H9 (cell line): ENCODE data around the gene RNF217. TPM values are rescaled to one million over a fixed set of nuclear protein-coding genes. Genes with fewer than 3 reads are reported as not detected.

Experiments
- DNase-seq: peaks from one replicate; pipeline ENCODE4 v3.0.0-alpha.2; 2017
- H2AFZ ChIP-seq: one replicate; pipeline ENCODE4 v1.6.1; 2013; ENCODE audit warnings: mild to moderate bottlenecking, low read length, control low read depth, moderate library complexity
- H2AK5ac ChIP-seq: 2 replicates; pipeline ENCODE4 v1.6.1; 2013; ENCODE audit warnings: low read length, control low read depth, mixed read lengths; ENCODE audit not compliant: insufficient read length
- H2BK120ac ChIP-seq: one replicate; pipeline ENCODE4 v1.6.1; 2013; ENCODE audit warnings: low read depth, mild to moderate bottlenecking, low read length, control low read depth, inconsistent platforms; ENCODE audit not compliant: poor library complexity, severe bottlenecking
- H2BK12ac ChIP-seq: 2 replicates; pipeline ENCODE4 v1.6.1; 2013; ENCODE audit warnings: low read length, control low read depth, mixed read lengths, low read depth; ENCODE audit not compliant: insufficient read length
- H2BK15ac ChIP-seq: 2 replicates; pipeline ENCODE4 v1.6.1; 2013; ENCODE audit warnings: low read depth, low read length, control low read depth
- H2BK20ac ChIP-seq: one replicate; pipeline ENCODE4 v1.6.1; 2013; ENCODE audit warnings: low read depth, mild to moderate bottlenecking, low read length, control low read depth, inconsistent platforms; ENCODE audit not compliant: poor library complexity, severe bottlenecking
- H2BK5ac ChIP-seq: 2 replicates; pipeline ENCODE4 v1.6.1; 2013; ENCODE audit warnings: low read length, control low read depth, mixed read lengths; ENCODE audit not compliant: insufficient read length
- H3K14ac ChIP-seq: 2 replicates; pipeline ENCODE4 v1.6.1; 2013; ENCODE audit warnings: low read length, control low read depth; ENCODE audit not compliant: insufficient read depth
- H3K18ac ChIP-seq: 2 replicates; pipeline ENCODE4 v1.6.1; 2013; ENCODE audit warnings: low read depth, mild to moderate bottlenecking, mixed read lengths, low read length, control low read depth; ENCODE audit not compliant: insufficient read length
- H3K23ac ChIP-seq: 2 replicates; pipeline ENCODE4 v1.6.1; 2013; ENCODE audit warnings: low read length, control low read depth, mixed read lengths, low read depth; ENCODE audit not compliant: insufficient read length
- H3K23me2 ChIP-seq: 2 replicates; pipeline ENCODE4 v1.6.1; 2013; ENCODE audit warnings: low read depth, mild to moderate bottlenecking, mixed read lengths, low read length, control low read depth; ENCODE audit not compliant: insufficient read length, poor library complexity, severe bottlenecking
- H3K27ac ChIP-seq: 2 replicates; pipeline ENCODE4 v1.5.1; 2013; ENCODE audit warnings: low read length, control low read depth, mixed read lengths, low read depth; ENCODE audit not compliant: insufficient read length
- H3K27me3 ChIP-seq: 2 replicates; pipeline ENCODE4 v1.6.1; 2013; ENCODE audit warnings: low read length, control low read depth, inconsistent platforms; ENCODE audit not compliant: insufficient read depth
- H3K4ac ChIP-seq: 2 replicates; pipeline ENCODE4 v1.6.1; 2013; ENCODE audit warnings: low read depth, mild to moderate bottlenecking, control low read depth, inconsistent platforms, low read length, moderate library complexity
- H3K4me1 ChIP-seq: 2 replicates; pipeline ENCODE4 v1.6.1; 2013; ENCODE audit warnings: low read length, control low read depth, inconsistent platforms; ENCODE audit not compliant: insufficient read depth
- H3K4me2 ChIP-seq: 2 replicates; pipeline ENCODE4 v1.6.1; 2013; ENCODE audit warnings: low read length, control low read depth, mixed read lengths; ENCODE audit not compliant: insufficient read length, insufficient read depth
- H3K56ac ChIP-seq: 2 replicates; pipeline ENCODE4 v1.6.1; 2013; ENCODE audit warnings: low read depth, mild to moderate bottlenecking, mixed read lengths, low read length, control low read depth; ENCODE audit not compliant: insufficient read length
- H3K79me1 ChIP-seq: 2 replicates; pipeline ENCODE4 v1.6.1; 2013; ENCODE audit warnings: low read depth, mild to moderate bottlenecking, moderate library complexity, low read length, control low read depth, inconsistent platforms; ENCODE audit not compliant: insufficient read depth, poor library complexity, severe bottlenecking
- H3K79me2 ChIP-seq: 2 replicates; pipeline ENCODE4 v1.6.1; 2013; ENCODE audit warnings: low read length, control low read depth, inconsistent platforms; ENCODE audit not compliant: insufficient read depth
- H3K9ac ChIP-seq: 2 replicates; pipeline ENCODE4 v1.6.1; 2013; ENCODE audit warnings: low read length, control low read depth, mixed read lengths; ENCODE audit not compliant: insufficient read length; ENCODE audit errors: extremely low read depth
- H3K9me3 ChIP-seq: one replicate; pipeline ENCODE4 v1.6.1; 2013; ENCODE audit warnings: low read depth, low read length, inconsistent platforms; ENCODE audit not compliant: control insufficient read depth
- H3T11ph ChIP-seq: one replicate; pipeline ENCODE4 v1.6.1; 2013; ENCODE audit warnings: mild to moderate bottlenecking, low read length, control low read depth, inconsistent platforms
- H4K20me1 ChIP-seq: one replicate; pipeline ENCODE4 v1.6.1; 2013; ENCODE audit not compliant: control insufficient read depth, insufficient read length, insufficient read depth
- H4K5ac ChIP-seq: 2 replicates; pipeline ENCODE4 v1.6.1; 2013; ENCODE audit warnings: low read depth, mild to moderate bottlenecking, mixed read lengths, low read length, control low read depth; ENCODE audit not compliant: insufficient read length
- H4K8ac ChIP-seq: replicated peaks from 2 replicates; pipeline ENCODE4 v1.6.1; 2013; ENCODE audit warnings: low read length, control low read depth, mixed read lengths, low read depth; ENCODE audit not compliant: insufficient read length
- H4K91ac ChIP-seq: 2 replicates; pipeline ENCODE4 v1.6.1; 2013; ENCODE audit warnings: low read depth, mild to moderate bottlenecking, moderate library complexity, mixed read lengths, low read length, control low read depth; ENCODE audit not compliant: insufficient read length
- H3K27ac Mint-ChIP-seq, 3 experiments: 2 replicates in 2 of 3; 3 replicates in 1 of 3; pipeline ENCODE4 v1.8.0; 2020 to 2021; ENCODE audit warnings: mixed read lengths in 3 of 3, mild to moderate bottlenecking in 1 of 3, moderate library complexity in 1 of 3
- H3K27me3 Mint-ChIP-seq: 2 replicates; pipeline ENCODE4 v1.8.0; 2021; ENCODE audit warnings: low read depth, mild to moderate bottlenecking, moderate library complexity, mixed read lengths
- H3K36me3 Mint-ChIP-seq, 3 experiments: 2 replicates in 2 of 3; 3 replicates in 1 of 3; pipeline ENCODE4 v1.8.0; 2020 to 2021; ENCODE audit warnings: low read depth in 3 of 3, mixed read lengths in 3 of 3; ENCODE audit not compliant: insufficient read depth in 1 of 3
- H3K4me1 Mint-ChIP-seq, 2 experiments: 2 replicates each; pipeline ENCODE4 v1.8.0; 2020; ENCODE audit warnings: mixed read lengths in 2 of 2
- H3K4me3 Mint-ChIP-seq, 2 experiments: 2 replicates in 1 of 2; 3 replicates in 1 of 2; pipeline ENCODE4 v1.8.0; 2020 to 2021; ENCODE audit warnings: mild to moderate bottlenecking in 2 of 2, mixed read lengths in 2 of 2, moderate library complexity in 1 of 2
- H3K9me3 Mint-ChIP-seq, 2 experiments: 2 replicates in 1 of 2; 3 replicates in 1 of 2; pipeline ENCODE4 v1.8.0; 2020; ENCODE audit warnings: mild to moderate bottlenecking in 2 of 2, mixed read lengths in 2 of 2, moderate library complexity in 1 of 2
- WGBS: extraction: QIAGEN DNeasy Blood & Tissue Kit; methylation state at CpG from one replicate; pipeline ENCODE4 v1.1.7; 2013; ENCODE audit warnings: missing lambda C conversion rate, low lambda C conversion rate, mixed read lengths; ENCODE audit not compliant: insufficient read length; ENCODE audit errors: extremely low coverage; 5-methylcytosine and 5-hydroxymethylcytosine counted together
- total RNA-seq: library from RNA; stranded (reverse); gene quantifications from 2 replicates; pipeline ENCODE4 v1.2.1, GENCODE V29; 2021
- TF ChIP-seq, protein P1 (sequence below): fragments of 200-600 bp; sonication (generic); conservative IDR thresholded peaks from 3 replicates; pipeline ENCODE4 v1.8.0; 2021; ENCODE audit warnings: antibody characterized with exemption, mild to moderate bottlenecking

Gene RNF217
- total RNA-seq, 1 experiment from 2014 or later, result 9.6 TPM

DNA sequence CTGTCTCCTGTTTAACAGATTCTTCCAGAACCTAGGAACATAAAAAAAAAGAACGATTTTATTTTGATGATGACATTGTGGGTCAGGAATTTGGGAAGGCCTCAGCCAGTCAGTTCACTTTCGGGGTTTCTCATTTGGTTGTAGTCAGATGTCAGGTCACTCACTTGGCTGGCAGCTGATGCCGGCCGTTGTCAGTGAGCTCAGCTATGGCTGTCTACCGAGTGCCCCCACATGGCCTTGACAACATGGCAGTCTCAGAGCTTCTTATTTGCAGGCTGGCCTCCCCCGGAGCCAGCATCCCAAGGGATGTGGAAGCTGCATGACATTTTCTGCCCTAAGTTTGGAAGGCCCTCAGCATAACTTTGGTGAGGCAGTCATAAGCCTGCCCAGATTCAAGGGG lies 11.5 kb downstream of the RNF217 start:
- no peaks in the 10 kb centered on the region for H3K4me1 ChIP-seq
- Mint-ChIP-seq H3K9me3 (peaks cover 4 to 7% of the 10 kb centered on the region in 2 experiments; a peak in 3 of 5 replicates), H3K36me3 (peaks cover 12 to 29% (median 23%) of the 10 kb centered on the region in 3 experiments), H3K4me1 (peaks cover 4% of the 10 kb centered on the region in 2 experiments; a peak in 1 of 4 replicates), H3K27ac (peak overlapping the region in 1 of 3 experiments; percentile 25; a peak in 1 of 7 replicates), H3K4me3 (no peak overlapping the region), H3K27me3 (no peaks in the 10 kb centered on the region; the same call in 1 of the 2 replicates)
- no peaks in the 10 kb centered on the region for H3K27me3 ChIP-seq
- no peaks in the 10 kb centered on the region for H3K79me1 ChIP-seq
- H2BK15ac ChIP-seq, result no peak overlapping the region
- DNase-seq, result no peak
- H4K5ac ChIP-seq, result no peak overlapping the region
- TF ChIP-seq, protein P1, sequence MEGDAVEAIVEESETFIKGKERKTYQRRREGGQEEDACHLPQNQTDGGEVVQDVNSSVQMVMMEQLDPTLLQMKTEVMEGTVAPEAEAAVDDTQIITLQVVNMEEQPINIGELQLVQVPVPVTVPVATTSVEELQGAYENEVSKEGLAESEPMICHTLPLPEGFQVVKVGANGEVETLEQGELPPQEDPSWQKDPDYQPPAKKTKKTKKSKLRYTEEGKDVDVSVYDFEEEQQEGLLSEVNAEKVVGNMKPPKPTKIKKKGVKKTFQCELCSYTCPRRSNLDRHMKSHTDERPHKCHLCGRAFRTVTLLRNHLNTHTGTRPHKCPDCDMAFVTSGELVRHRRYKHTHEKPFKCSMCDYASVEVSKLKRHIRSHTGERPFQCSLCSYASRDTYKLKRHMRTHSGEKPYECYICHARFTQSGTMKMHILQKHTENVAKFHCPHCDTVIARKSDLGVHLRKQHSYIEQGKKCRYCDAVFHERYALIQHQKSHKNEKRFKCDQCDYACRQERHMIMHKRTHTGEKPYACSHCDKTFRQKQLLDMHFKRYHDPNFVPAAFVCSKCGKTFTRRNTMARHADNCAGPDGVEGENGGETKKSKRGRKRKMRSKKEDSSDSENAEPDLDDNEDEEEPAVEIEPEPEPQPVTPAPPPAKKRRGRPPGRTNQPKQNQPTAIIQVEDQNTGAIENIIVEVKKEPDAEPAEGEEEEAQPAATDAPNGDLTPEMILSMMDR, result no peak
- no peak overlapping the region for H3K56ac ChIP-seq
- peaks cover 11% of the 10 kb centered on the region for H3K9me3 ChIP-seq
- H2BK120ac ChIP-seq, result no peak overlapping the region
- no peak overlapping the region for H2BK12ac ChIP-seq
- H4K8ac ChIP-seq, result no peak overlapping the region
- H3K27ac ChIP-seq, result no peak overlapping the region
- no peak overlapping the region for H3T11ph ChIP-seq
- H4K20me1 ChIP-seq, result no peaks in the 10 kb centered on the region
- no peaks in the 10 kb centered on the region for H3K79me2 ChIP-seq
- H3K23ac ChIP-seq, result no peak overlapping the region
- H3K9ac ChIP-seq, result no peak overlapping the region
- H2BK5ac ChIP-seq, result no peak overlapping the region
- H3K18ac ChIP-seq, result no peak overlapping the region
- no peak overlapping the region for H3K4ac ChIP-seq
- no peak overlapping the region for H2AK5ac ChIP-seq
- no peak overlapping the region for H2AFZ ChIP-seq
- H3K23me2 ChIP-seq, result no peaks in the 10 kb centered on the region
- no peak overlapping the region for H4K91ac ChIP-seq
- no peak overlapping the region for H3K14ac ChIP-seq
- no peak overlapping the region for H2BK20ac ChIP-seq
- H3K4me2 ChIP-seq, result no peak overlapping the region
- no CpG with 5 or more reads among the region's 6 CpGs for WGBS
